Hepatic stellate cell (primary cell): Measurements from ENCODE around the gene SEZ6L.

Experiments used
- DNase-seq: peaks from one replicate; pipeline ENCODE4 v3.0.0; 2011; ENCODE audit warnings: low spot score

The SEZ6L gene

GRCh38 chr22:26298605-26299310 lies 129.5 kb downstream of the SEZ6L start:
- DNase-seq, result no peak

- DNase-seq, result no peak
Observed at GRCh38 chr22:26302726-26303125, 133.5 kb downstream of the SEZ6L start.

DNA sequence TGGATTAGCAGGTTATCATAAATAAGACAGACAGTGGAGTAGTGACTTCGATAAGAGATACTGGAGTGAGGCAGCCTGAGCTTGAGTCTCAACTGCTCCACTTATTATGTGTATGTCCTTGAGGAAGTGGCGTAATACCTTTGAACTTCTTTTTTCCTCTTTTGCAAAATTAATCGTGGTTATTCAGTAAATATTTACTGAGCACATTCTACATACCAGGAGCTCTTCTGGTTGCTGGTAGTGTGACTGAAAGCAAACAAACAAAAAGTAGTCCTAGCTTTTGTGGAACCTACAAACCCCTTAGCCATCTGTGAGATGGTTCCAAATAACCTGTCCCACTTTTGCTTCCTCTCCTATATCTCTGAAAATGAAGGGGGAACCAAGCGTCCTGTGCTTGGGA lies 134.2 kb downstream of the SEZ6L start:
- no peak for DNase-seq

- DNase-seq, result no peak
Observed at GRCh38 chr22:26304730-26305129, 135.5 kb downstream of the SEZ6L start.

- DNase-seq, result no peak
Observed at GRCh38 chr22:26308467-26308866, 139.2 kb downstream of the SEZ6L start.

- no peak for DNase-seq
Observed at GRCh38 chr22:26310616-26311015, 141.4 kb downstream of the SEZ6L start.

DNA sequence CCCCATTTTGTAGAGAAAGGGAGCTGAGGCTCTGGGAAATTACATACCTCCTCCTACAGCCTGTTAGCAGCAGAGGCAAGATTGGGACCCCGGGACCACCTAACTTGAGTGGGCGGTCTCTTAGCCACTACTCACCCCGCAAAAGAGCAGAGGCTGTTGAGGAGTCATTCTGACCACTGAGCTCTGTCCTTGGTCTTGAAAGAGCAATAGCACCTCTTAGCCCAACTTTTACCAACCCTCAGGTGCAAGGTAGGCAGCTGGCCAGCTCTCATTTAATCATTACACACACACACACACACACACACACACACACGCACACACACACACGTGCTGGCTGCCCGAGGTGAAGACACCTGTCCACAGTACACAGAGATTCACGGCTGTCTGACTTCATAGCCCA lies 144.0 kb downstream of the SEZ6L start:
- DNase-seq, result no peak

GRCh38 chr22:26314171-26314570 lies 144.9 kb downstream of the SEZ6L start:
- no peak for DNase-seq

- DNase-seq, result no peak
Observed at GRCh38 chr22:26314656-26315055, 145.4 kb downstream of the SEZ6L start.

DNA sequence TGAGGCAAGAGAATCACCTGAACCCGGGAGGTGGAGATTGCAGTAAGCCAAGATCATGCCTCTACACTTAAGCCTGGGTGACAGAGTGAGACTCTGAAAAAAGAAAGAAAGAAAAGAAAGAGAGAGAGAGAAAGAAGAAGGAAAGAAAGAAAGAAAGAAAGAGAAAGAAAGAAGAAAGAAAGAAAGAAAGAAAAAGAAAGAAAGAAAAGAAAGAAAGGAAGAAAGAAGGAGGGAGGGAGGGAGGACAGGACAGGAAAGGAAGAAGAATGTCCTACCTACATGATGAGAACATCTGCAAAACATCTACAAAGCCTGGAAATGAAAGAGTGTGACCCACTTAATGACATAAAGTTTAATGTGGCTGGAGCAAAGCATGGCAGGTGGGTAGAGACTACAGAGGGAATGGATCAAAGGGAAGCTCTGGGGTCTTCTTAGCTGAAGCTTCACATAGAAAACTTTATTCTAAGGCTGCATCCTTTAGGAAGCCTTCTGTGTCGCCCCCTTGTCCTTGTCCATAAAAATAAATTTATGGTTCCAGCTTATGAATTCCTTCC lies 147.5 kb downstream of the SEZ6L start:
- DNase-seq, result no peak

DNA sequence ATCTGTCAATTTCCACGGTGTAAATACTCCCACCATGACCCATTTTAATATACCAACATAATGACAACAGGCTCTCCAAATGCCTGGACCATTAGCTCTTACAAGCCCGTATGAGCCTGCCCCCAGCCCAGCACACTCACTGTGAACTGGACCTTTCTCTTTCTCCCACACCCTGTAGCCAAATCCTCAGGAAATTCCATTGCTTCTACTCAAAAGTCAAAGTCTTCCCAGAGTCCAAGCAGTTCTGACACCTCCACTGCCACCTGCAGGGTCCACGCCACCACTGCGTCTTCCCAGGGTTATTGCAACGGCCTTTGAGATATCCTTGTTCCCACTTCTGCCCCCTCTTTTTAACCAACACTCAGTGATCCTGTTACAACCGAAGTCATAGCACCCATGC lies 149.7 kb downstream of the SEZ6L start:
- DNase-seq, result no peak

- DNase-seq, result no peak
Observed at GRCh38 chr22:26320447-26320846, 151.2 kb downstream of the SEZ6L start.

- DNase-seq, result peak; percentile 11
Observed at GRCh38 chr22:26321469-26321913, 152.2 kb downstream of the SEZ6L start.

DNA sequence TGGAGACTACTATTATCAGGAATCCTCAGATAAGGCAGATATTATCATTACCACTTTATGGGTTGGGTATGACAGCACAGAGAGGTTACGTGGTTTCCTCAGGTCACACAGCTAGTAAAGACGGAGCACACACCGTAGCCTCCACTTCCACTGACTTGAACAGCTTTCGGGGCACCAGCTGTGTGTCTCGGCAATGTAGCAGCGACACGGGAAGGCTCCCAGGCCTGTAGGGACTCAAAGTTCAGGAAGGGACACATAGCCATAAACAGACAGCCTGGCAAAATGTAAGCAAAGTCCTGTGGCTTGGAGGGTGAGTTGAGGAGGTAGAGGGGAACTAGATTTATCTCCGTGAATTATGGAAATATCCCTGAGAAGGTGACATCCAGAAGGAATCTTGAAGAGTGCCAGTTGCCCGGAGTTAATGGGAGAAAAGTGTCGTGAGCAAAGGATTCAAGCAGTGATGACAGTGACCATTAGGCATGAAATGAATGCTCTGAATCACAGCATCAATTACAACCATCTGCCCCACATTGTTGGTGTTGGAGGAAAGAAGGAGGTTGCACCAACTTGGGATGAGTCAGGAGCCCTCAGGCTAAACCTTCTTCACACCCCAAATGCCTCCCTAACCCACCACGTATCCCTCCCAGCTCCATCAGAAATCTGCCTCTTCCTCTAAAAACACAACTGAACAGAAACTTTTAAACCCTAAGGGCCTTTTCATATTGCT lies 153.1 kb downstream of the SEZ6L start:
- peak; percentile 53 for DNase-seq

DNA sequence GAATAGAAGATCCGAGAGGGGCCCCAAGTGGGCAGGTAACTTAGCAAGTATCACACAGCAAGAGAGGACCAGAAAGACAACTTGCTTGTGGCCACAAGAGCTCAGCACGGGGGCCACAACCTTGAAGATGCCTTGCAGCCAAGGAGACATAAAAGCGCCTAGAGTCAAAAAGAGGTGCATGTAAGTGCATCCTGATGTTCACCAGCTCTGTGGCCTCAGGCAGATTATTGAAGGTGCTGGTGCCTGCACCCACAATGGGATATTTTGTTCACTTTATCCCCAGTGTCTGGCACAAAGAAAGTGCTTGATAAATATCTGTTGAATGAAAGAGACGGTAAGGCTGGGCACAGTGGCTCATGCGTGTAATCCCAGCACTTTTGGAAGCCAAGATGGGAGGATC lies 153.8 kb downstream of the SEZ6L start:
- no peak for DNase-seq

DNA sequence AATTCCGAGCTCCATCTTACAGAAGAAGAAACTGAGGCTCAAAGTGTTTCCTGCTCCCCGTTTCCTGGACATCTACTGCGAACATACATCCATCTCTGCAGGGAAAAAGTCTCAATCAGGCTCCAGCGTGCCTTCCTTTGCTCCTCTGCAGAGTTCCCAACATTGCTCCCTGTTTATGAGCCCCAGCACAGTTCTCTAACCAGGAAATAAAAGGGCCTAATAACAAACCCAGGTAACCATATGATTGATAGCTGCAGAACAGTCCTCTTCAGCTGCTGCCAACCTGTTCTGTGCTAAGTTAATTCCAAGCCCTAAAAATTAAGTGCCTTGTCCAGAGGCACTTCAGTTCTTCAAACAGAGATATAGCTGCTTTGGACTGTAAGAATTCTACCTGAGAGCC lies 154.9 kb downstream of the SEZ6L start:
- no peak for DNase-seq

DNA sequence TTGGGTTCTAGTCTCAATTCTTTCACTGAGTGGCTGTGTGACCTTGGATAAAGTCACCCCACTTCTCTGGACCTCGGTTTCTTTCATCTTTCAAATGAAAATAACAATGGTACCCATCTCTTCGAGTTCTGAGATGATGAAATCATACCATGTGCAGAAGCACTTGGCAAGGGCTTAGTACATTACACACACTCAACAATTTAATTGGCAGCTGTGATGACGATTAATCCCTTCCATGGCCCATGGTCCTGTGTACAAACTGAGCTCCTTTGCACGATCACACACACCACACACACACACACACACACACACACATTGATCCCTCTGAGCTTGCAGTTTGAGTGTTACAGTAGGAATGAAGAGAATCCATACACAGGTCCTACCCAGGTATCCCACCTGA lies 156.4 kb downstream of the SEZ6L start:
- DNase-seq, result no peak

DNA sequence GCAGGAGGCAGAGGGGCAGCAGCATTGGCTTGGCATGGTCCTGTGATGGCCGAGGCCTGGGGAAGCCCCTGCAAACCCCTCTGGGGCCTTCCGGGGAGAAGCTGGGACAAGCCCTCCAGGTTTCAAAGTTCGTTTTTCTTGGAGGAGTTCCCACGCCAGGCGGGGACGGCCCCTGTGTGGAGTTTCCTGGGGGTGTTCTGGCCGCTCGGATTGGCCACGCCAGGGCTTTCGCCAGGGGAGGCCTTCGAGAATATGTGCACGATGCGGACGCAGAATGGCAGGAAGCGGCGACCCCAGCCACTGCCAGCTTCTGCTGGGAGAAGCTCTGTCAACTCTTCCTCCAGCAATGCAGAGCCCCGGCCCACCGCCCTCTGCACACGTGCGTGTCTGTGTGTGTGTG lies 157.5 kb downstream of the SEZ6L start:
- no peak for DNase-seq

- no peak for DNase-seq
Observed at GRCh38 chr22:26327306-26327705, 158.0 kb downstream of the SEZ6L start.

- DNase-seq, result no peak
Observed at GRCh38 chr22:26328221-26328620, 159.0 kb downstream of the SEZ6L start.

DNA sequence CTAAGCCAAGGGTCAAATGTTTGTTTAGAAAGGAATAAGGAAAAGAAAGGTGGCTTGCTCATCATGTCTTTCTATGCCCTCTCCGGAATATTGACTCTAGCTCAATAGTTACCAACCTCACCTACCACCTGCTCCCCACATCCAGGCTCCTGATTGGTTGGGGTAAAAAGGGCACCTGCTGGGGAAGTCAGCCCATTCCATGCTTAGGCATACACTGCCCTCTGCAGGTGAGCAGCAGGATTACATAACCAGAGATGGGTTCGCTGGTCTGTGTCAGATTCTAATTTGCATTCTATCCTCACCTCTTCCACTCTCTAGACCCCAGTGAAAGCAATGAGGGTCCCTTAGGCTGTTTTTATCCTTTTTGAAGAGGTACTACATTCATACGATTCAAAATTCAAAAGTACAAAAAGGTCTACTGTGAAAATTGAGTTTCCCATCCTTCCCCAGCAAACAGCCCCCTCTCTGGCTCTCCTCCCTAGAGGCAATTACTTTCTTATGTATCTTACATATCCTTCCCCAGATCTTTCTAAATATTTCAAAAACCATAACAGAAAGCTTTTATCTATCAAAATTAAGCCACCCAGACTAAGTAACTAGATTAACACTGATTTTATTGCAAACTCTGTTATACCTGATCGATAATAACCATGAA lies 161.8 kb downstream of the SEZ6L start:
- peak; percentile 63 for DNase-seq

DNA sequence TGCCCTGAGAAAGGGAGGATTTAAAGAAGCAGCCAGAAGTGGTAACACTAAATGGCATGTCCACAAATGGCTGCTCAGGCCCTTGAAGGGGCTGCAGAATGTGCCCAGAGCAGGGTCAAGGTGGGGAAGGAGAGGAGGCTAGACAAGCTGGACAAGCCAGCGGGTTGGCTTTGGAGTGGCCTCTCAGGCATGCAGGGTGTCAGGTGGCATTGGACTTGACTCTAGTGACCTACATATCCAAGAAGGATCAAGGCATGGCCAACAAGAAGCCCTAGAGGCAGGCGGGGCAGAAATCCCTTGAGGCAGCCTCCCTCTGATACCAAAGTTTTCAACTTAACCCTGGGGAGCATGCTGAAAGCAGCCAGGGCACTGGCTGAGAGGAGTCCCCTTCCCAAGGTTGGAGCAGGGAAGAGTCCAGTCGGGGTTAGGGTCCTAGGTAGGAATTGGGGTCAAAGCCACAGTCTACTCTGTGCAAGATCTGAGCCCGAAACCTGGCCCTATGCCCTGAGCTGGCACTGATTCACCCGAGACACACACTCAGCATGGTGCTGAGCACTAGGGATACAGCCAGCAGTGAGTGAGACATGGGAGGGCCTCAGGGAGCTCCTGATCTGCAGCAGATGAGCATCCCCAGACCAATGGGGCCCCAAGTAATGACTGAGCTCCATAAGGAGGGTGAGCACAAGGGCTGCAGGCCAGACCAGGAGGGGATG lies 164.0 kb downstream of the SEZ6L start:
- no peak for DNase-seq
